ENCODE measurements around the gene MCTP1.
A peak's percentile ranks its signal among the peaks of the same experiment; 100 is the strongest.

Gene MCTP1

GRCh38 chr5:95113489-95113888, 171.4 kb downstream of the MCTP1 start:
- DNase-seq, result no peak

GRCh38 chr5:95111141-95111540, 173.8 kb downstream of the MCTP1 start:
- DNase-seq, result no peak

GRCh38 chr5:95110118-95110517, 174.8 kb downstream of the MCTP1 start:
- DNase-seq, result no peak

- no peak for DNase-seq
These were observed 177.8 kb downstream of the MCTP1 start for GRCh38 chr5:95107138-95107537.

- no peak for DNase-seq
These were observed 179.3 kb downstream of the MCTP1 start for GRCh38 chr5:95105638-95106037.

GRCh38 chr5:95102687-95103086, 182.2 kb downstream of the MCTP1 start:
- no peak for DNase-seq

GRCh38 chr5:95102080-95102479, 182.8 kb downstream of the MCTP1 start:
- DNase-seq, result peak in 2 of 3 experiments; percentile 23 to 92

GRCh38 chr5:95100551-95100950, 184.3 kb downstream of the MCTP1 start:
- DNase-seq, result no peak

GRCh38 chr5:95098012-95098411, 186.9 kb downstream of the MCTP1 start:
- no peak for DNase-seq

- DNase-seq, result no peak
These were observed 191.7 kb downstream of the MCTP1 start for GRCh38 chr5:95093211-95093610.

GRCh38 chr5:95090774-95091173, 194.1 kb downstream of the MCTP1 start:
- DNase-seq, result no peak

- no peak for DNase-seq
These were observed 197.0 kb downstream of the MCTP1 start for GRCh38 chr5:95087816-95088317.

- DNase-seq, result no peak
These were observed 197.7 kb downstream of the MCTP1 start for GRCh38 chr5:95086927-95087815.

- no peak for DNase-seq
These were observed 200.1 kb downstream of the MCTP1 start for GRCh38 chr5:95084757-95085156.

- DNase-seq, result no peak
These were observed 201.3 kb downstream of the MCTP1 start for GRCh38 chr5:95083606-95084005.

GRCh38 chr5:95081982-95082381, 202.9 kb downstream of the MCTP1 start:
- no peak for DNase-seq

- no peak for DNase-seq
These were observed 203.4 kb downstream of the MCTP1 start for GRCh38 chr5:95081500-95081960.

GRCh38 chr5:95080441-95080840, 204.5 kb downstream of the MCTP1 start:
- no peak for DNase-seq

- DNase-seq, result no peak
These were observed 204.9 kb downstream of the MCTP1 start for GRCh38 chr5:95080030-95080429.

GRCh38 chr5:95078868-95079267, 206.0 kb downstream of the MCTP1 start:
- no peak for DNase-seq

- DNase-seq, result no peak
These were observed 208.3 kb downstream of the MCTP1 start for GRCh38 chr5:95076395-95077185.

- no peak for DNase-seq
These were observed 209.8 kb downstream of the MCTP1 start for GRCh38 chr5:95075111-95075510.

GRCh38 chr5:95072281-95072680, 212.6 kb downstream of the MCTP1 start:
- DNase-seq, result no peak

- no peak for DNase-seq
These were observed 214.0 kb downstream of the MCTP1 start for GRCh38 chr5:95070866-95071265.

All from NCI-H1417 (cell line).